Transverse colon (tissue), 4 donors: Measurements from ENCODE around the gene CUL2. TPM values are rescaled to one million over a fixed set of nuclear protein-coding genes. Genes with fewer than 3 reads are reported as not detected.

Experiments
- DNase-seq: peaks from one replicate; pipeline ENCODE4 v3.0.0-alpha.2; 2019
- H3K27ac ChIP-seq, 4 donors: fragments of 200-600 bp; sonication (generic); 2 replicates each; pipeline ENCODE4 v1.5.1; 2016 to 2018; ENCODE audit warnings: inconsistent platforms in 4 of 4
- H3K27me3 ChIP-seq: fragments of 200-600 bp; sonication (generic); 2 replicates; pipeline ENCODE4 v1.5.1; 2017; ENCODE audit warnings: inconsistent platforms
- H3K36me3 ChIP-seq, 4 donors: fragments of 200-600 bp; sonication (generic); 2 replicates each; pipeline ENCODE4 v1.5.1; 2017 to 2019; ENCODE audit warnings: inconsistent platforms in 4 of 4
- H3K4me1 ChIP-seq, 4 donors: fragments of 200-600 bp; sonication (generic); 2 replicates each; pipeline ENCODE4 v1.5.1; 2017 to 2020; ENCODE audit warnings: inconsistent platforms in 4 of 4
- H3K4me3 ChIP-seq, 4 donors: fragments of 200-600 bp; sonication (generic); 1 replicate in 1 of 4; 2 replicates in 3 of 4; pipeline versions ENCODE4 v1.5.1 to v1.6.1; 2017 to 2019; ENCODE audit warnings: inconsistent platforms in 4 of 4
- H3K9me3 ChIP-seq, 2 donors: fragments of 200-600 bp; sonication (generic); 2 replicates each; pipeline ENCODE4 v1.5.1; 2017 to 2019; ENCODE audit warnings: inconsistent platforms in 2 of 2
- EP300 ChIP-seq: sonication (generic); formaldehyde crosslinking; IDR thresholded peaks from one replicate; pipeline ENCODE4 v1.6.1; 2017; ENCODE audit warnings: antibody characterized with exemption, low read depth
- POLR2A ChIP-seq: fragments of 450-650 bp; IDR thresholded peaks from one replicate; pipeline ENCODE4 v1.6.1; 2016; ENCODE audit warnings: antibody characterized with exemption, mild to moderate bottlenecking, moderate library complexity
- POLR2AphosphoS5 ChIP-seq, 3 donors: sonication (generic); formaldehyde crosslinking; IDR thresholded peaks; one replicate each; pipeline ENCODE4 v1.6.1; 2016; ENCODE audit warnings: antibody characterized with exemption in 3 of 3
- WGBS, 2 donors: methylation state at CpG; one replicate each; pipeline ENCODE4 v1.1.5; 2018; ENCODE audit warnings: low coverage in 1 of 2; 5-methylcytosine and 5-hydroxymethylcytosine counted together
- in situ Hi-C, 4 donors: fragments of 200-750 bp; cut with MboI; loops; one replicate each; pipeline versions ENCODE4 v1.15.0 to v1.15.1; 2017; ENCODE audit warnings: low sequenced_read_pairs in 3 of 4, low pct_ligation_motif_present in 1 of 4, low pct_unique_long_range_greater_than_20kb in 1 of 4
- intact Hi-C: fragments of 100-400 bp; cut with DNase I; formaldehyde crosslinking; loops from one replicate; pipeline ENCODE4 v1.15.1; 2023; ENCODE audit warnings: low total_unique reads
- total RNA-seq, 4 donors: library from RNA; depleted of rRNA; stranded (reverse); fragments of >200 nt; gene quantifications; one replicate each; pipeline ENCODE4 v1.1.0, GENCODE V29; 2016
- TF ChIP-seq, protein P1 (sequence below), 5 experiments: fragments of 200-600 bp in 3 of 5; fragments of 450-650 bp in 2 of 5; sonication (generic) in 3 of 5; IDR thresholded peaks; 1 replicate in 2 of 5; 2 replicates in 3 of 5; pipeline ENCODE4 v1.5.1; 2016 to 2017; ENCODE audit warnings: antibody characterized with exemption in 5 of 5, inconsistent platforms in 3 of 5, mild to moderate bottlenecking in 2 of 5, moderate library complexity in 1 of 5

Gene CUL2
- total RNA-seq, 4 donors from 2014 or later, result 6.0 to 15.4 (median 11.5) TPM

DNA sequence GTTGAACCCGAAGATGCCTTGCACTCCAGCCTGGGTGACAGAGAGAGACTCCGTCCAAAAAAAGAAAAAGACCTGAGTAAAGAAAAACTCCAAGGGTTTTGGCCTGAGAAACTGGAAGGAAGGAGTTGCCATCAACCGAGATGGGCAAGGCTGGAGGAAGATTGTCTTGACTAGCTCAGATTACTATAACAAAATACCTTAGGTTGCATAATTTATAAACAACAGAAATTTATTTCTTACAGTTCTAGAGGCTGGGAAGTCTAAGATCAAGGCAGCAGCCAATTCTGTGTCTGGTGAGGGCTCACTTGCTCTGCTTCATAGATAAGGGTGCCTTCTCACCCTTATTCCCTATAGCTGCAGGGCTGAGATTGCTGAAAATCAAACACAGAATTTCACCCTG, 91.2 kb downstream of the CUL2 start:
- no peak for DNase-seq
- no peak for TF ChIP-seq POLR2AphosphoS5 (IDR thresholded peaks at IDR 0.05)
- TF ChIP-seq POLR2A, result no peak
- TF ChIP-seq, protein P1, sequence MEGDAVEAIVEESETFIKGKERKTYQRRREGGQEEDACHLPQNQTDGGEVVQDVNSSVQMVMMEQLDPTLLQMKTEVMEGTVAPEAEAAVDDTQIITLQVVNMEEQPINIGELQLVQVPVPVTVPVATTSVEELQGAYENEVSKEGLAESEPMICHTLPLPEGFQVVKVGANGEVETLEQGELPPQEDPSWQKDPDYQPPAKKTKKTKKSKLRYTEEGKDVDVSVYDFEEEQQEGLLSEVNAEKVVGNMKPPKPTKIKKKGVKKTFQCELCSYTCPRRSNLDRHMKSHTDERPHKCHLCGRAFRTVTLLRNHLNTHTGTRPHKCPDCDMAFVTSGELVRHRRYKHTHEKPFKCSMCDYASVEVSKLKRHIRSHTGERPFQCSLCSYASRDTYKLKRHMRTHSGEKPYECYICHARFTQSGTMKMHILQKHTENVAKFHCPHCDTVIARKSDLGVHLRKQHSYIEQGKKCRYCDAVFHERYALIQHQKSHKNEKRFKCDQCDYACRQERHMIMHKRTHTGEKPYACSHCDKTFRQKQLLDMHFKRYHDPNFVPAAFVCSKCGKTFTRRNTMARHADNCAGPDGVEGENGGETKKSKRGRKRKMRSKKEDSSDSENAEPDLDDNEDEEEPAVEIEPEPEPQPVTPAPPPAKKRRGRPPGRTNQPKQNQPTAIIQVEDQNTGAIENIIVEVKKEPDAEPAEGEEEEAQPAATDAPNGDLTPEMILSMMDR (IDR thresholded peaks at IDR 0.05), result no peak
- no peak for TF ChIP-seq EP300
- no peak overlapping the region for H3K4me3 ChIP-seq
- no peaks in the 10 kb centered on the region for H3K36me3 ChIP-seq
- peaks cover 0 to 6% (median 3%) of the 10 kb centered on the region in 4 donors for H3K4me1 ChIP-seq
- in situ Hi-C loops, result loop anchor here (25.0 kb wide), 3 partner anchors 213 to 337 kb away; no protein-coding TSS in a partner anchor
- H3K9me3 ChIP-seq, result no peaks in the 10 kb centered on the region
- WGBS, 2 donors, result 79 to 95% methylated on average over 3 of the region's 3 CpGs
- no peaks in the 10 kb centered on the region for H3K27me3 ChIP-seq
- intact Hi-C loops, result no loop called here
- no peak overlapping the region for H3K27ac ChIP-seq

DNA sequence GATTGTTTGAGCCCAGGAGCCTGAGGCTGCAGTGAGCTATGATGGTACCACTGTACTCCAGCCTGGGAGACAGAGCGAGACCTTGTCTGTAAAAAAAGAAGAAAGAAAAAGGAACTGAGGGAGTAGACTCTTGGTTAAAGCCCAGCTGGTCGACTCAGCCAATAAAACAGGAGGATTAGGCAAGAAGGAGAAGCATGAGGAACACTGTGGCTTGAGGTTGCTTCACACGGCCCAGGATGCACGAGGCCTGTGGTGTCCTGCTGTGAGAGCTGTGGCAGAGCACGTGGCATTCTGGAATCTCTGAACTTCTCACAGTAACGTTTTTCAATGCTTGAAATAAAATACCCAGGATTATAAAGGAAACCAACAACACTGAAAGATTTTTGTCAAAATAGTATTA, 93.3 kb downstream of the CUL2 start:
- intact Hi-C loops (no loop called here), in situ Hi-C loops (loop anchor here (25.0 kb wide), 3 partner anchors 215 to 335 kb away; no protein-coding TSS in a partner anchor)
- Histone ChIP-seq H3K4me3 (no peak overlapping the region), H3K36me3 (no peaks in the 10 kb centered on the region), H3K27me3 (no peaks in the 10 kb centered on the region), H3K4me1 (peaks cover 0 to 6% (median 3%) of the 10 kb centered on the region in 4 donors), H3K27ac (no peak overlapping the region), H3K9me3 (no peaks in the 10 kb centered on the region)
- WGBS, 2 donors, result 76 to 81% methylated on average over 6 of the region's 6 CpGs
- no peak for TF ChIP-seq POLR2AphosphoS5 (IDR thresholded peaks at IDR 0.05)
- no peak for TF ChIP-seq POLR2A
- TF ChIP-seq, protein P1 (IDR thresholded peaks at IDR 0.05), result no peak
- TF ChIP-seq EP300, result no peak
- peak; percentile 13 for DNase-seq

DNA sequence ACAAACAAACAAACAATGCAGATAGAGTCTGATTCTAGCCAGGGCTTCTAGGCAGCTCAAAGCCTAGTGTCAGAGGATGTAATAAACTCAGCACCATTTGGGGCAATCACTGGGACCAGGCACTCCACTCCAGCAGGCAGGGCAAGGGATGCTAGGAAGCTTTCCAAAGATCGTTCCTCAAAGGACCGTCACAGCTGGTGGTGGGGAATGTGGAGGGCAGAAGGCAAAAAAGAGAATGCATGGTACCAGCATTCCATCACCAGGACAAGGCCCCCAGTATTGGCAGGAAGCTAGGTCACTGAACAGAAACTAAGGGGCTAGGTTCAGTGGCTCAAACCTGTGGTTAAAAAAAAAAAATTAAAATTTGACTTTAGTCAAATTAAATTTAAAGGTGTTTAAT, 94.2 kb downstream of the CUL2 start:
- DNase-seq, result no peak
- no peaks in the 10 kb centered on the region for H3K36me3 ChIP-seq
- intact Hi-C loops, result no loop called here
- peaks cover 0 to 6% (median 3%) of the 10 kb centered on the region in 4 donors for H3K4me1 ChIP-seq
- 77 to 83% methylated on average over 2 of the region's 2 CpGs for WGBS, 2 donors
- in situ Hi-C loops, result loop anchor here (25.0 kb wide), 3 partner anchors 216 to 334 kb away; no protein-coding TSS in a partner anchor
- no peak overlapping the region for H3K27ac ChIP-seq
- TF ChIP-seq, protein P1 (IDR thresholded peaks at IDR 0.05), result no peak
- TF ChIP-seq EP300 (no peak), POLR2AphosphoS5 (IDR thresholded peaks at IDR 0.05) (no peak), POLR2A (no peak)
- H3K27me3 ChIP-seq, result no peaks in the 10 kb centered on the region
- no peaks in the 10 kb centered on the region for H3K9me3 ChIP-seq
- H3K4me3 ChIP-seq, result no peak overlapping the region

DNA sequence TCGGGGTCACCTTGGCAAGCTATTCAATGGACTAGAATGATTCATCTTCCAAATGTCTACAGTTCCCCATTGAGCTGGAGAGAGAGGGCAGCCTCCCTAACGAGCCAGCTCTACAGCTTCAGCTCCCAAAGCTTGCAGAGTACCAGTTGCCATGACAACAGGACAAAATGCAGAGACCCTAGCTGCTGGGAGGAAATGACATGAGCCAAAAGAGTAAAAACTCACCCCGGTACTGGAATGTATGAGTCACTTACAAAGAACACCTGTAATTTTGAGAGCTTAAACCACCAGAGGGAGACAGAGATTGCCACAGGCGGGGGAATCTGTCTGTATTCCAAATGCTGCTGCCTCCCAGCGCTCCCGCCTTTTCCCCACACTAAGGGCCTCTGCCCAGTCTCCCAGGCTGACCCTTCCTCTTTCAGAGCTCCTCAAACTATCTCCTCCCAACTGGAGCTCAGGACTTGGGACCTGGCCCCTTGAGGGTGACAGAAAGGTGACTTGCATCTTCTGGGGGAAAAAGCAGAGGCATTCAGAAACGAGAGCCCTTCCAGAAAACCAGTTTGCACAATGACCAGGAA, 95.5 kb downstream of the CUL2 start:
- intact Hi-C loops (no loop called here), in situ Hi-C loops (loop anchor here (25.0 kb wide), 3 partner anchors 218 to 332 kb away; no protein-coding TSS in a partner anchor)
- Histone ChIP-seq H3K9me3 (no peaks in the 10 kb centered on the region), H3K36me3 (no peaks in the 10 kb centered on the region), H3K4me3 (no peak overlapping the region), H3K27ac (no peak overlapping the region), H3K27me3 (no peaks in the 10 kb centered on the region), H3K4me1 (peaks cover 0 to 6% (median 3%) of the 10 kb centered on the region in 4 donors)
- 8 to 26% methylated on average over 4 to 7 of the region's 7 CpGs for WGBS, 2 donors
- peak; percentile 40 for DNase-seq
- TF ChIP-seq EP300 (no peak), POLR2A (no peak), POLR2AphosphoS5 (IDR thresholded peaks at IDR 0.05) (no peak)
- TF ChIP-seq, protein P1 (IDR thresholded peaks at IDR 0.05), result peak; percentile 46 to 60 (median 57)
